Epithelial cell of prostate (primary cell): ENCODE measurements around the gene MADD.
A peak's percentile ranks its signal among the peaks of the same experiment; 100 is the strongest.

Source experiments
- DNase-seq: peaks from one replicate; pipeline ENCODE4 v3.0.0-alpha.2; 2011; ENCODE audit warnings: low read depth, low spot score
- H3K27ac ChIP-seq: fragments of 450-650 bp; 2 replicates; pipeline ENCODE4 v1.5.1; 2017; ENCODE audit warnings: mild to moderate bottlenecking

Gene MADD

DNA sequence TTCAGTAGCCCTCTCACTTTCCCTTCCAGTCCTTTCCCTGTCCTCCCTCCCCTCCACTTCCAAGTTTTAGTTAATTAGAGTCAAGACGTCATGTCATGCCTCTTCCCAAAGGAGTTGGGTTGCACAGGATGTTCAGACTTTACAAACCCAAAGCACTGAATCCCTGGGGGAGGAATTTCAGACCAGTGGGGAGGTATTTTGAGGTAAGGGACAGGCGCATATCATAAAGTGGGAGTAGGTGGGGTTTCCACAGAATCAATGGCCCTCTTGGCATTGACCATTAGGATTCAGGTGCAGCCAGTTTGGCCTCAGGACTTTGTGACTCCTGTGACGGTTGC, 20.6 kb upstream of the MADD start:
- DNase-seq, result no peak
- H3K27ac ChIP-seq, result peak overlapping the region; percentile 56

DNA sequence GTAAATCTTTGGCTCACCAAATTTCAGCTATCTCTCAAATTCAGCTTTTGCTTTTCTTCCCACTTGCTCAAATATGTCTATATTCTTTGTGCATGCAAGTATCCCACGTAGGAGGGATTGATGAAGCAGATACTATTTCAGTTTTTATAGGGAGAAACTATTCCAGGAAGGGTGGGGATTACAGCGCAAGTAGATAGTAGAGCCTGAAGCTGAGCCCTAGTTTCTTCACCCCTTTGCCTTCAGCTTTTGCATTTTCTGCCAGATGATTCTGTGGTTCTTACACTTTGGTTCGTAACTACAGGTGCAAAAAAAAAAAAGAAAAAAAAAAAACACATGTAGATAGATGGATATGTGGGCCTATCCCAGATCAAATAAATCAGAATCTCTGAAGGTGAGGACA, 18.2 kb upstream of the MADD start:
- no peak for DNase-seq

GRCh38 chr11:47253660-47254059, 16.3 kb upstream of the MADD start:
- no peak overlapping the region for H3K27ac ChIP-seq
- DNase-seq, result no peak

More for the DNA sequence above, 18.2 kb upstream of the MADD start:
- no peak overlapping the region for H3K27ac ChIP-seq

DNA sequence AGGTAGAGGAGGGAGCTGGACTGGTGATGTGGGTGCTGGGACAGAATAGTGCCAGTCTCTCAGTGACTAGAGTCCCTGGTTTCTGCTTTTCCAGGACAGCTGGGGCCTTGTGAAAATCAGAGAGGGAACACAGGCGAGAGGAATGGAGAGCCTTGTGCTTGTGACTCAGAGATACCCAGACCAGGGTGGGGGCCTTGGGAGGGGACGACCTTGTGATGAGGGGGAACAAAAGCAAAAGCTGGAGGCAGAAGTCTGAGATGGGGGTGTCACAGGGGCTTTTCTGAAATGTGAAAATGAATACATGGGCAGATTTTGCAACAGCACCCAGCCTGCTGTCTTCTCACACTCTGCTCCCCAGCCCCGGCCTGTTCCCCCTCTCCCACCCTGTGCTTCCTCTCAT, 15.5 kb upstream of the MADD start:
- no peak for DNase-seq
- H3K27ac ChIP-seq, result no peak overlapping the region

DNA sequence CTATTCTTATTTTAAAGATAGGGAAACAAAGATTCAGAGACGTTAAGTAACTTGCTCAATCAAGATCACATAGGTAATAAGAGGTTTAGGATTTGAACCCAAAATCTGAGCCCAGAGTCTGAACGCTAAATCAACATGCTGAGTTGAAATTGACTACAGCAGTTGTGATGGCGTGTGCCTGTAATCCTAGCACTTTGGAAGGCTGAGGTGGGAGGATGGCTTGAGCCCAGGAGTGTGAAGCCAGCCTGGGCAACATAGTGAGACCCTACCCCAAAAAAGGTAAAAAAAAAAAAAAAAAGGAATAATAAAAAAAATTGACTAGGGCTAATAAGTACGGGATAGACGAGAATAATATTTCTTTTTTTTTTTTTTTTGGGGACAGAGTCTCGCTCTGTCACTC, 13.6 kb upstream of the MADD start:
- DNase-seq, result no peak
- H3K27ac ChIP-seq, result no peak overlapping the region

GRCh38 chr11:47257177-47257516, 12.8 kb upstream of the MADD start:
- no peak overlapping the region for H3K27ac ChIP-seq
- no peak for DNase-seq

DNA sequence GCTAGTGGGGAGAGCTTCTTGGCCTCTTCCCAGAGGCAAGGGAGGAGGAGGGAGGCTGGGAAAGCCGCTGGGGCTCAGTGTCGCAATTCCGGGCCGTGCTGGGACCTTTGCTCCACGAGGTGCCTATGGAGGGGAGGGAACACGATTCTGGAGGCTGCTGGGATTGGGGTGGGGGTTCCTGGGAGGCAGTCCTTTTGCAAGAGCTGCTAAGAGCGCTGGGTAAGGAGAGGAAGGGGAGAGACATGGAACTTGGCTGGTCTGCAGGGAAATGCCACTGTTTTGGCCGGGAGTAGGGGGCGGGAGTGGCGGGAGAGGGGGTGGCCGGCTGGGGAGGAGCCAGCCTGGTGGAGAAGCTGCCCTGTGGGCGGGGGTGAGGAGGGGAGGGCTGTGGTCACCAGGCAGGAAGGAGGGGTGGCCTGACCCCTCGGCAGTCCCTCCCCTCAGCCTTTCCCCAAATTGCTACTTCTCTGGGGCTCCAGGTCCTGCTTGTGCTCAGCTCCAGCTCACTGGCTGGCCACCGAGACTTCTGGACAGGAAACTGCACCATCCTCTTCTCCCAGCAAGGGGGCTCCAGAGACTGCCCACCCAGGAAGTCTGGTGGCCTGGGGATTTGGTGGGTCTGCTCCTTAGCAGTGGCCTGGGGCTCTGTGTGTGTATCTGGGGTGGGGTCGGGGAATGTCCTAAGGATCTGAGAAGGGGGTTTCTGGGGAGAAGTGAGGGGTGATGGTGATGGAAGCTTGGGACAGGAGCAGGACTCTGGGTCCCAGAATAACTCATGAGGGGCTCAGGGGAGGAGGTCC, 12.2 kb upstream of the MADD start, which contains the start of gene NR1H3:
NR1H3 (plus strand) TSS at position 480 of the 800 bp plus-strand sequence. CDS start 1,221 bp downstream, outside the sequence.
- no peak for DNase-seq
- H3K27ac ChIP-seq, result no peak within 1 kb of the TSS

GRCh38 chr11:47258317-47258902, 11.5 kb upstream of the MADD start:
- DNase-seq, result no peak
- H3K27ac ChIP-seq, result no peak overlapping the region

- no peak overlapping the region for H3K27ac ChIP-seq
- no peak for DNase-seq
Observed at GRCh38 chr11:47259232-47259977, 10.5 kb upstream of the MADD start.

GRCh38 chr11:47260366-47260765, 9.6 kb upstream of the MADD start:
- no peak for DNase-seq

GRCh38 chr11:47261291-47261800, 8.6 kb upstream of the MADD start:
- H3K27ac ChIP-seq, result no peak overlapping the region
- no peak for DNase-seq

More at GRCh38 chr11:47260366-47260765, 9.6 kb upstream of the MADD start:
- no peak overlapping the region for H3K27ac ChIP-seq

GRCh38 chr11:47264119-47264518, 5.8 kb upstream of the MADD start:
- no peak for DNase-seq
- H3K27ac ChIP-seq, result no peak overlapping the region

GRCh38 chr11:47264521-47264920, 5.4 kb upstream of the MADD start:
- no peak overlapping the region for H3K27ac ChIP-seq
- no peak for DNase-seq

- DNase-seq, result no peak
- no peak overlapping the region for H3K27ac ChIP-seq
Observed at GRCh38 chr11:47267876-47268275, 2.1 kb upstream of the MADD start.

DNA sequence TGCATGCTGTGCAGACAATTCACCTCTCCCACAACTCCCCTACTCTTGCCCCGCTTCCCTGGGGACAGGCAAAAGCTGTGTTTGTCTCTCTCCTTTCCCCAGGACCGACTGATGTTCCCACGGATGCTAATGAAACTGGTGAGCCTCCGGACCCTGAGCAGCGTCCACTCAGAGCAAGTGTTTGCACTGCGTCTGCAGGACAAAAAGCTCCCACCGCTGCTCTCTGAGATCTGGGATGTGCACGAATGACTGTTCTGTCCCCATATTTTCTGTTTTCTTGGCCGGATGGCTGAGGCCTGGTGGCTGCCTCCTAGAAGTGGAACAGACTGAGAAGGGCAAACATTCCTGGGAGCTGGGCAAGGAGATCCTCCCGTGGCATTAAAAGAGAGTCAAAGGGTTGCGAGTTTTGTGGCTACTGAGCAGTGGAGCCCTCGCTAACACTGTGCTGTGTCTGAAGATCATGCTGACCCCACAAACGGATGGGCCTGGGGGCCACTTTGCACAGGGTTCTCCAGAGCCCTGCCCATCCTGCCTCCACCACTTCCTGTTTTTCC, 1.4 kb upstream of the MADD start:
- peak overlapping the region; percentile 85 for H3K27ac ChIP-seq
- DNase-seq, result no peak

- H3K27ac ChIP-seq, result peak overlapping the region; percentile 85
- DNase-seq, result no peak
Observed at GRCh38 chr11:47269002-47269828, 718 bp upstream of the MADD start.

GRCh38 chr11:47270331-47271271, 668 bp downstream of the MADD start:
- no peak for DNase-seq
- H3K27ac ChIP-seq, result peak overlapping the region; percentile 85

DNA sequence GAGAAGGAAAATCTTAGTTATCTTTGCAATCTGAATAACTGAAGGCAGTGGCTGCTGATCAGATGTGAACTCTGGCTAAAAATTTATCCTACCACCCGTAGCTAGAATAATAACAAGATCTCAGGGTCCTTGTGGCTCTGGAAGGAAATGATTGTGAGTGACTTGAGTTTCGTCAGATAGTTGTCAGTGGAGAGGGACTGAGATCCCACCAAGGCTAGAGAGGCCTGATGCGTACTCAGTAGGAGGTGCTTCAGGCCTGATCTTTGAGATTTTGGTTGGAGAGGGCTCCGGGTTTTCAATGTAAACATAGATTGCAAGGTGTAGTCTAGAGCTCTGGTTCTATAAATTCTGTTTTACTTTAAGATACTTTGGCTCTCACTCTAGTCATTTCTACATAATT, 1.4 kb downstream of the MADD start:
- H3K27ac ChIP-seq, result no peak overlapping the region
- no peak for DNase-seq
